ENCODE data around the gene ABHD6.
"Not testable (repeated sequence)": the region's sequence is repeated elsewhere in the genome, so short reads cannot be mapped to it uniquely, and the experiment has no call there.

The ABHD6 gene

GRCh38 chr3:58210761-58211460, 26.7 kb upstream of the ABHD6 start, which contains the start of gene DNASE1L3:
Gene DNASE1L3 (minus strand): TSS chr3:58210972. CDS start chr3:58210906, 66 bp downstream.
- DNase-seq, result no peak

DNA sequence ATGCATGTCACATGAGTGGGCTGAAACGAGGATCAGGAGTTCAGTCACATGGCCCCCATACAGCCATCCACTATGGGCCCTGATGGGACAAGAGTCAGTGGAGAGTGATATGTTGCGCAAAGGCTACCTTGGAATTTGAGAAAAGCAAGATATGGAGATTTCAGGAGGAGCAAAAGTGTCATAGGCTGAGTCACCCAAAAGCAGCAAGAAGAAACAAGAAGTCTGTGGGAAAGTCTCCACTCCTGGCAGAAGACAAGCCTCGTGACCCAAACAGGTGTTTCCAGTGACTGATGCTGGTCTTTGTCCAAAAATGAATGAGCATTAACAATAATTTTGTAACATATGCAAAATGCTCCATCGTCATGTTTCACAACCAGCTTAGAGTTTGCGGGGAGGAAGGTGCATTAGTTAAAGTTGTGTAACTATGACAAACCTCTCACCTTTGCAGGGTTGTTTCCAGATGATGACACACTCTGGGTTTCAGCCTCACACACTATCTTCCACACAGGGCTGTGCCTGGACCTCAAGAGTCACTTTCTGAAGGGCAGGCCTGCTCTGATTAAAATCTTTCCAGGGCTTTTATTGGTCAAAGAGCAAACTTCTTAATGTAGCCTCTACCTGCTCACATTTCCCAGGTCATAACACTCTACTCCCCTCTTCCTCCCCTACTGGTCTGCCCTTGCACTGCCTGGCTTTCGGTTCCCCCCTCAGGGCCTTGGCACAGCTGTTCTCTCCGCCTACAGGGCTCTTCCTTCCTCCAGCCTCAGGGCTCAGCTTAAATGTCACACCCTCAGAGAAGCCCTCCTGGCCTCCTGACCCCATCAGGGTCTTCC, 22.9 kb upstream of the ABHD6 start:
- DNase-seq, result peak; percentile 11 to 40

- no peak for DNase-seq
These were observed 22.1 kb upstream of the ABHD6 start for GRCh38 chr3:58215317-58216025.

- DNase-seq, result no peak
These were observed 20.9 kb upstream of the ABHD6 start for GRCh38 chr3:58216496-58217195.

GRCh38 chr3:58217209-58217811, 20.3 kb upstream of the ABHD6 start:
- peak; percentile 64 to 72 for DNase-seq

DNA sequence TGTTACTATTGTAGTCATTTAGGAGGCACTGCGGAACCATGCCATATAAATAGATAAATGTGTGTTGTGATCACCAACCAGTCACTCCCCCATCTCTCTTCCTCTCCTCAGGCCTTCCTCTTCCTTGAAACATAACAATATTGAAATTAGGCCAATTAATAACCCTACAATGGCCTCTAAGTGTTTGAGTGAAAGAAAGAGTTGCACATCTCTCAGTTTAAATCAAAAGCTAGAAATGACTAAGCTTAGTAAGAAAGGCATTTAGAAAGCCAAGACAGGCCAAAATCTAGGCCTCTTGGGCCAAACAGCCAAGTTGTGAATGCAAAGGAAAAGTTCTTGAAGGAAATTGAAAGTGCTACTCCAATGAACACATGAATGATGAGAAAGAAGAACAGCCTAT, 18.7 kb upstream of the ABHD6 start:
- no peak for DNase-seq

DNA sequence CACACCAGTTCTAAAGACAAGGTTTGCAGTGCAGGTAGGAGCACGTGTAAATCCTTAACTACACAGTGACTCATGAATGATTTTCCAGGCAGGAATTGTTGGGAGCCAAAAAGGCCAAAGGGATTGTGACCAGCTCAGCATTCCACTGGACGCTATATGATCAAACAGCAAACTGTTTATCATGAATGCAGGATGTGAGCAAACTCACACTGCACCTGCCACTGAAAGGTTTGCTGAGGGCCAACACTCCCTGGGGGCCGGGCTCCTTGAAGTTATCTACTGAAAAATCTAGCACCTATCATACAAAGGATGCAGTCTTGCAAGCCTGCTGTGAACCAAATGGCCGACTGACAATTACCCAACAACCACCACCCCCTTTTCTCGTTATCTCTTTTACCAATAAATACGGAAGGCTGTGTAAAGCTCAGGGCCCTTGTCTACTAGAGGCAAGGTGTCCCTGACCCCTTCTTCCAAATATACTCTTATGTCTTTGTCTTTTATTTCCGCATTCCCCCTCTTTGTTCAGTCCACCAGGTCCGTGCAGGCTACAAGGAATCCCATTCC, 15.3 kb upstream of the ABHD6 start:
- no peak for DNase-seq

- no peak for DNase-seq
These were observed 13.7 kb upstream of the ABHD6 start for GRCh38 chr3:58223855-58224254.

DNA sequence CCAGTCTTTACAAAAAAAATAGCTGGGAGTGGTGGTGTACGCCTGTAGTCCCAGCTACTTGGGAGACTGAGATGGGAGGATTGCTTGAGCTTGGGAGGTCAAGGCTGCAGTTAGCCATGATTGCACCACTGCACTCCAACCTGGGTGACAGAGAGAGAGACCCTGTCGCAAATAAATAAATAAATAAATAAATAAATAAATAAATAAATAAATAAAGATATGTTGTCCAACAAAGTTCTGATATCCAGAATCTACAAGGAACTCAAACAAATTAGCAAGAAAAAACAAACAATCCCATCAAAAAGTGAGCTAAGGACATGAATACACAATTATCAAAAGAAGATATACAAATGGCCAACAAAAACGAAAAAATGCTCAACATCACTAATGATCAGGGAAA, 9.7 kb upstream of the ABHD6 start:
- not testable (repeated sequence) for DNase-seq

DNA sequence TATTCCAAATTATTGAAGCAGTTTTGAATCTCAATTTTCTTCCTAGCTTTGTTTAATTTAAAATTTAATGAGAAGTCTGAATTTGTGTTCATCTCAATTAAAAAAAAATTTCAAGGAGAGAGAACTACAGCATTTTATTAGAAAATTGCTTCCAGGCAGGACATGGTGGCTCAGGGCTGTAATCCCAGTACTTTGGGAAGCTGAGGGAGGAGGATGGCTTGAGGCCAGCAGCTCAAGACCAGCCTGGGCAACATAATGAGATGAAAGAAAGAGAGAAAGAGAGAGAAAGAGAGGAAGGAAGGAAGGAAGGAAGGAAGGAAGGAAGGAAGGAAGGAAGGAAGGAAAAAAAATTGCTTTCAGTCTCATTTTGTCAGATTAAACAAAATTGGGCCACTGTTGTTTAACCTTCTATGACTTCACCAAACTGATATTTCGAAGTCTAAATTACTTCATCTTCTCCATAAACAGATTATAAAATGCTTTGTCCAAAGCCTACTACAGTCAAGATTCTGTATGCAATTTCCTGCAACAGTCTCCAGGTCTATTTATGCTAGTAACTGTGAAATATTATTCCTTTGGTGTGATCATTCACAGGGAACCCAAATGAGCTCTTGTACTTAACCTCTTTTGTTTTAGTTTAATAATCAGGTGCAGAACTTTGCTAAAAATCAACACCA, 6.6 kb upstream of the ABHD6 start:
- DNase-seq, result no peak

DNA sequence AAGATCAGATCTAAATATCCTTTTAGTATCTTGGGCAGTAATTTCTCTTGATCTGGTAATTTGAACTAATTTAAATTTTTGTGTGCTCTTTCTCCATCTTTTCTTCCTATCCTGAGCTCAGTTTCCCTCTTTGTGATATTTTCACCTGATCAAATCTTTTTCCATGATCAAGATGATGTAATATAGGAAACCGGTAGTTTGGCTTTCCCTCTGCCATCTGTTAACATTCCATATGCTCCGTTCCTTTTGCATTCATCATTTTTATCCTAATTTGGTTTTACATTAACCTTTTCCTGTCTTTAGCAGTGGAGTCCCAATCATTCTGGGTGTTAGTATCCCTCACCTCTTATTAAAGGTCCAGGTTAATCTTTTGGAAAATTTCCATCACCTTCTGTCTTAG, 5.9 kb upstream of the ABHD6 start:
- no peak for DNase-seq

- DNase-seq, result no peak
These were observed 3.1 kb upstream of the ABHD6 start for GRCh38 chr3:58234516-58234931.

GRCh38 chr3:58235970-58236369, 1.6 kb upstream of the ABHD6 start:
- DNase-seq, result no peak

GRCh38 chr3:58236527-58237237, 910 bp upstream of the ABHD6 start:
- no peak for DNase-seq

GRCh38 chr3:58237941-58238681, 519 bp downstream of the ABHD6 start:
- peak; percentile 32 to 50 for DNase-seq

DNA sequence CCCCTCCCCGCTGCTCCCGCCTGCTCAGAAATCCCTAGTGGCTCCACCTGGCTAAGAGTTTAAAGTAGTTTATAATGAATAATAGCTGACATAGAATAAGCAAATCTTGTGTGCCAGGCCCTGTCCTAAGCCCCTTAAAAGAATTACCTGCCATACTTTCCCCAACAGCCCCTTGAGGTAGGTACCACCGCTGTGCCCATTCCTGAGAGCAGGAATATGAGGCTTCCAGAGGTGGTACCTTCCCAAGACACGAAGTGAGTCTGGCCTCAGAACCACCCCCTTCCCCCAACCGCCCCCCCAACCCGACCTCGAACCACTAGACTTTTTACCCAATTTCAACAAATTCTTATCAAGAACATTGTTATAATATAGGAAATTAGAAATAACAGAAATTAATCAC, 1.2 kb downstream of the ABHD6 start:
- DNase-seq, result no peak

DNA sequence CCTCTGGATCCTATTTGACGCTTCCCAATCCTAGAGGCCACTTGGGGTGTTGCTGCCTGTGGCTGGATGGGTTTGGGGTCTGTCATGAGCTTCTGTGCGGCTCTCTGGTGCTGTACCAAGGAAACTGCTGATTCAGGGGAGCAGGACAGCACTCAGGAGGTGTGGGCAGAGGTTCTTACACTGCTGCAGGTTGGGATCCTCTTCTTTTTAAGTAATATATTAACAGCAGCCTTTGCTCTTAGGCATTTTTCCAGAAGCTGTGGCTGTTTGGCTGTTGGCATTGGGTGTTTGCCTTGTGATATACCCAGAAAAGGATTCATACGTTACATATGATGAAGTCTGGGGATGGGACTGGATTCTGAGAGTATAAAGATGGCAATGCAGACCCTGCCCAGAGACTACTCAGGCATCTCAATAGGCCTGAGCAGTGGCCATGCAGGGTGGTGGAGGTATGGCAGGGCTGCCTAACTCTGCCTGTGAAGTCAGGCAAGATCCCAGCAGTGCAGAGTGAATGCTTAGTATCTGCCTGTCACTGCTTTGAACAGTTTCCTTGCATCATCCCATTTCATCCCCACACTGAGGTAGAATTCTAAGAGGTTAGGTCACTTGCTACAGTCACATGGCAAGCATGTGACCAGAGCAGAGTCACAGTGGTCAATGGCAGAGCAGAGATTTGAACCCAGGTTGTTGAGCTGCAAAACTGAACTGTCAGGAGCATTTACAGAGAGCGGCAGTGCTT, 3.9 kb downstream of the ABHD6 start:
- DNase-seq, result no peak

DNA sequence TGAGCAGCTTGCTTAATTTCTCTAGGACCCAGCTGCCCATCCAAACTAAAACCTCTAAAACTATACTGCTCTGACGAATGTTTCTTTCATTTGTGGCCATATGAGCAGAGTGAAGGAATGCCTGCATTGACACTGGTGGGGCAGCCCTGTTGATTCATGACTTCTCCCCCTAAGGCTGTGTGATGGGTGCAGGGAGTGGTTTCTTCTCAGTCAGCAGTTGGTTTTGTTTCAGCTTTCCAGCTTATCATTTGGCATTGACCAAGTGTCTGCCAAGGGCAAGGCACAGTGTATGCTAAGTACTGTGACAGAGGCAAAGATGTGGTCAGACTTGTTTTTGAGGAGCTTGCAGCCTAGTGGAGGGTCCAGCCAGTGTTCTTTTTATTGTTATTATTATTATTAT, 4.7 kb downstream of the ABHD6 start:
- DNase-seq, result no peak

GRCh38 chr3:58242860-58243259, 5.3 kb downstream of the ABHD6 start:
- DNase-seq, result not testable (repeated sequence)
